K562 (cell line): ENCODE results near the gene CD52. TPM values are rescaled to one million over a fixed set of nuclear protein-coding genes. Genes with fewer than 3 reads are reported as not detected.
A peak's percentile ranks its signal among the peaks of the same experiment; 100 is the strongest.

Experiments
- ATAC-seq: fragments of 200-7000 bp; cut with Tn5 transposase; 3 replicates; pipeline ENCODE4 v1.9.1; 2020; ENCODE audit warnings: moderate library complexity
- BruUV-seq: library from RNA; stranded (reverse); fragments of 400-500 nt; replicated peaks from 2 replicates; lab custom pipeline; 2021; lab: Mats Ljungman, UMichigan
- CTCF ChIA-PET: fragments of 300-600 bp; formaldehyde crosslinking; extraction: SDS; loops from one replicate; lab custom pipeline; 2021; ENCODE audit warnings: low intra/inter-chr PET ratio; lab: Yijun Ruan, JAX
- POLR2A ChIA-PET: fragments of 300-600, 350-650 bp; sonication (Branson Sonifier 250); formaldehyde crosslinking; extraction: SDS; loops from one replicate; lab custom pipeline; 2021; ENCODE audit warnings: antibody characterized with exemption, inconsistent platforms; lab: Yijun Ruan, JAX
- DNase-seq, 4 experiments: peaks; one replicate each; pipeline versions ENCODE4 v3.0.0 to v3.0.0-alpha.2; 2011 to 2018; ENCODE audit warnings: low spot score in 3 of 4, mixed read lengths in 3 of 4; ENCODE audit errors: extremely low read depth in 1 of 4
- FAIRE-seq: peaks from 2 replicates; lab custom pipeline; 2011; peaks lifted over from hg19 to GRCh38; lab: Jason Lieb, UNC
- H2AFZ ChIP-seq: 2 replicates; pipeline ENCODE4 v1.6.0; 2011; ENCODE audit warnings: low read depth, low read length, control low read depth, inconsistent platforms
- H3K27ac ChIP-seq: fragments of 200-600 bp; 3 replicates; pipeline ENCODE4 v1.8.0; 2011; ENCODE audit warnings: low read depth, mild to moderate bottlenecking, control low read depth, inconsistent platforms, low read length, moderate library complexity, mixed read lengths; ENCODE audit errors: extremely low read depth
- H3K27me3 ChIP-seq, 2 experiments: fragments of 300-600 bp in 1 of 2; 2 replicates in 1 of 2; 3 replicates in 1 of 2; pipeline versions ENCODE4 v1.6.0 to v1.8.0; 2011; ENCODE audit warnings: inconsistent platforms in 2 of 2, low read length in 2 of 2, mild to moderate bottlenecking in 1 of 2, mixed read lengths in 1 of 2, moderate library complexity in 1 of 2; ENCODE audit not compliant: control insufficient read depth in 2 of 2, insufficient read depth in 2 of 2
- H3K36me3 ChIP-seq: fragments of 300-600 bp; 3 replicates; pipeline ENCODE4 v1.8.0; 2011; ENCODE audit warnings: mild to moderate bottlenecking, low read length, inconsistent platforms; ENCODE audit not compliant: control insufficient read depth, insufficient read depth
- H3K4me1 ChIP-seq, 2 experiments: fragments of 200-600 bp in 1 of 2; replicated peaks in 1 of 2; 2 replicates in 1 of 2; 3 replicates in 1 of 2; pipeline versions ENCODE4 v1.5.1 to v1.8.0; 2011; ENCODE audit warnings: inconsistent platforms in 2 of 2, low read length in 2 of 2, mild to moderate bottlenecking in 1 of 2, mixed read lengths in 1 of 2, moderate library complexity in 1 of 2; ENCODE audit not compliant: control insufficient read depth in 2 of 2, insufficient read depth in 2 of 2
- H3K4me2 ChIP-seq: 2 replicates; pipeline ENCODE4 v1.6.1; 2011; ENCODE audit warnings: low read length, control low read depth, inconsistent platforms, mixed read lengths; ENCODE audit not compliant: insufficient read depth
- H3K4me3 ChIP-seq: fragments of 200-600 bp; sonication (generic), shearing (Covaris generic); 2 replicates; pipeline ENCODE4 v1.5.1; 2016; ENCODE audit warnings: control low read depth, inconsistent platforms
- H3K79me2 ChIP-seq: fragments of 200-600 bp; 3 replicates; pipeline ENCODE4 v1.8.0; 2011; ENCODE audit warnings: low read length, inconsistent platforms; ENCODE audit not compliant: control insufficient read depth, insufficient read depth
- H3K9ac ChIP-seq, 2 experiments: 2 replicates each; pipeline versions ENCODE4 v1.6.0 to v1.6.1; 2011; ENCODE audit warnings: low read depth in 2 of 2, low read length in 2 of 2, control low read depth in 1 of 2, inconsistent platforms in 1 of 2, mild to moderate bottlenecking in 1 of 2, mixed read lengths in 1 of 2; ENCODE audit not compliant: insufficient read depth in 1 of 2
- H3K9me1 ChIP-seq: one replicate; pipeline ENCODE4 v1.6.0; 2011; ENCODE audit warnings: inconsistent platforms, mild to moderate bottlenecking, low read length, moderate library complexity; ENCODE audit not compliant: control insufficient read depth, insufficient read depth
- H3K9me3 ChIP-seq: replicated peaks from 2 replicates; pipeline ENCODE4 v1.5.1; 2011; ENCODE audit warnings: low read depth, low read length, inconsistent platforms; ENCODE audit not compliant: control insufficient read depth, insufficient read depth
- H4K20me1 ChIP-seq: replicated peaks from 2 replicates; pipeline ENCODE4 v1.6.1; 2011; ENCODE audit warnings: low read length, inconsistent platforms, mixed read lengths; ENCODE audit not compliant: control insufficient read depth, insufficient read depth
- BCOR ChIP-seq: fragments of 450-650 bp; IDR thresholded peaks from 2 replicates; pipeline ENCODE4 v1.6.1; 2016
- CXXC5 ChIP-seq: fragments of 250-450 bp; sonication (Bioruptor Pico); IDR thresholded peaks from 2 replicates; pipeline ENCODE4 v1.8.0; 2022; ENCODE audit warnings: inconsistent platforms, mild to moderate bottlenecking, moderate library complexity
- ETV1 ChIP-seq: fragments of 450-650 bp; conservative IDR thresholded peaks from 2 replicates; pipeline ENCODE4 v1.6.1; 2016; ENCODE audit warnings: missing genetic modification characterization, control low read depth, low read depth, missing compliant biosample characterization
- GABPB1 ChIP-seq: sonication (generic); formaldehyde crosslinking; IDR thresholded peaks from 2 replicates; pipeline ENCODE4 v1.8.0; 2022; ENCODE audit warnings: mild to moderate bottlenecking, missing genetic modification reagents
- HOXB6 ChIP-seq: fragments of 250-450 bp; sonication (Bioruptor Pico); IDR thresholded peaks from 2 replicates; pipeline ENCODE4 v1.5.1; 2022; ENCODE audit warnings: mild to moderate bottlenecking, borderline replicate concordance
- KLF16 ChIP-seq: IDR thresholded peaks from 2 replicates; pipeline ENCODE4 v1.6.1; 2016; ENCODE audit warnings: antibody characterized with exemption
- MEIS2 ChIP-seq: fragments of 450-650 bp; IDR thresholded peaks from 2 replicates; pipeline ENCODE4 v1.6.1; 2014; ENCODE audit warnings: mild to moderate bottlenecking; ENCODE audit not compliant: partially characterized antibody
- POLR2G ChIP-seq: fragments of 200-400 bp; formaldehyde crosslinking; IDR thresholded peaks from 2 replicates; pipeline ENCODE4 v1.6.1; 2017; ENCODE audit warnings: low read depth, mild to moderate bottlenecking, antibody characterized with exemption, low read length, moderate library complexity
- THRB ChIP-seq: fragments of 450-650 bp; formaldehyde crosslinking; conservative IDR thresholded peaks from 2 replicates; pipeline ENCODE4 v1.4.0; 2022; ENCODE audit warnings: mild to moderate bottlenecking, missing genetic modification characterization
- ZC3H4 ChIP-seq: sonication (generic); formaldehyde crosslinking; IDR thresholded peaks from 2 replicates; pipeline ENCODE4 v1.9.0; 2021; ENCODE audit warnings: missing genetic modification reagents, borderline replicate concordance
- ZNF707 ChIP-seq: fragments of 250-450 bp; sonication (Bioruptor Pico); conservative IDR thresholded peaks from 2 replicates; pipeline ENCODE4 v1.8.0; 2022; ENCODE audit warnings: inconsistent platforms, mild to moderate bottlenecking, moderate library complexity
- WGBS: fragments of 100-300 bp; shearing (Covaris generic); methylation state at CpG from one replicate; pipeline ENCODE4 v1.1.6; 2016; ENCODE audit warnings: low coverage, mixed read lengths; ENCODE audit not compliant: insufficient coverage; ENCODE audit errors: missing lambda C conversion rate; 5-methylcytosine and 5-hydroxymethylcytosine counted together
- in situ Hi-C: fragments of 300-500 bp; cut with MboI; formaldehyde crosslinking; loops from 4 replicates; pipeline ENCODE4 v1.15.0; 2018; ENCODE audit warnings: inconsistent platforms, mixed read lengths
- intact Hi-C: fragments of 100-400 bp; cut with micrococcal nuclease; formaldehyde crosslinking; loops from 2 replicates; pipeline ENCODE4 v1.14.2; 2022
- polyA plus RNA-seq, 8 experiments: library from polyadenylated mRNA; depleted of rRNA in 4 of 8; stranded (reverse) in 5 of 8; unstranded in 3 of 8; fragments of >200 nt; fragmentation: Nextera tagmentation in 2 of 8; fragmentation: Illumina TruSeq in 1 of 8; extraction: Ambion mirVana in 2 of 8; extraction: Trizol in 1 of 8; gene quantifications; 2 replicates each; pipeline versions ENCODE4 v1.2.1 to v1.2.3, GENCODE V29; 2011 to 2014; ENCODE audit warnings: inconsistent platforms in 1 of 8, missing spikeins in 1 of 8
- total RNA-seq, 7 experiments: library from RNA; depleted of rRNA in 6 of 7; stranded (reverse); fragments of >200 nt in 6 of 7; fragmentation: Illumina TruSeq in 2 of 7; extraction: Trizol in 2 of 7; gene quantifications; 2 replicates each; pipeline versions ENCODE4 v1.2.1 to v1.2.3, GENCODE V29; 2011 to 2021; ENCODE audit warnings: low replicate concordance in 1 of 7
- TF ChIP-seq, protein P1 (sequence below): fragments of 450-650 bp; formaldehyde crosslinking; IDR thresholded peaks from 2 replicates; pipeline ENCODE4 v1.4.0; 2020; ENCODE audit warnings: mild to moderate bottlenecking, moderate library complexity

Gene CD52
- total and polyA plus RNA-seq, 9 of the 15 experiments (the other 6 are each of a cell fraction or from before 2014, with no cell fraction given), result 34.9 to 488 (median 173) TPM

GRCh38 chr1:26314501-26314900 is 3.3 kb upstream of the CD52 start:
- intact Hi-C loops, result no loop called here
- 67% methylated on average over 5 of the region's 5 CpGs for WGBS
- no peak overlapping the region for H2AFZ ChIP-seq

GRCh38 chr1:26315874-26316850 is 1.6 kb upstream of the CD52 start:
- intact Hi-C loops (no loop called here), in situ Hi-C loops (no loop called here)
- no peaks in the 10 kb centered on the region for H3K9me1 ChIP-seq
- H3K4me3 ChIP-seq, result no peak overlapping the region
- peaks cover 47 to 56% of the 10 kb centered on the region in 2 experiments for H3K4me1 ChIP-seq
- 67% methylated on average over 5 of the region's 8 CpGs for WGBS
- POLR2A ChIA-PET, result interaction anchor here (0.7 to 1.6 kb wide), 5 partner anchors 9 to 19 kb away, joined by 3 to 7 read pairs (median 3); no protein-coding TSS in a partner anchor
- DNase-seq (peak in 2 of 4 experiments; percentile 34 to 46), ATAC-seq (no peak), FAIRE-seq (no peak)
- H3K27ac ChIP-seq, result peak overlapping the region; percentile 49
- BruUV-seq, result no TSS peak
- H3K36me3 ChIP-seq, result peaks cover 4% of the 10 kb centered on the region; the same call in 1 of the 3 replicates
- H4K20me1 ChIP-seq, result no peaks in the 10 kb centered on the region
- no peaks in the 10 kb centered on the region for H3K27me3 ChIP-seq
- no peaks in the 10 kb centered on the region for H3K9me3 ChIP-seq
- no peak overlapping the region for H3K4me2 ChIP-seq
- peak overlapping the region; percentile 8 to 77; a peak in 1 of 4 replicates for H3K9ac ChIP-seq
- H2AFZ ChIP-seq, result 0 out of 2 replicates have a peak overlapping the region, but pooled peaks have one; percentile 2
- peaks cover 2% of the 10 kb centered on the region; the same call in 1 of the 3 replicates for H3K79me2 ChIP-seq
- CTCF ChIA-PET, result interaction anchor here (0.7 kb wide), 1 partner anchor 38 kb away, joined by 6 read pairs; no protein-coding TSS in a partner anchor
- TF ChIP-seq, protein P1, sequence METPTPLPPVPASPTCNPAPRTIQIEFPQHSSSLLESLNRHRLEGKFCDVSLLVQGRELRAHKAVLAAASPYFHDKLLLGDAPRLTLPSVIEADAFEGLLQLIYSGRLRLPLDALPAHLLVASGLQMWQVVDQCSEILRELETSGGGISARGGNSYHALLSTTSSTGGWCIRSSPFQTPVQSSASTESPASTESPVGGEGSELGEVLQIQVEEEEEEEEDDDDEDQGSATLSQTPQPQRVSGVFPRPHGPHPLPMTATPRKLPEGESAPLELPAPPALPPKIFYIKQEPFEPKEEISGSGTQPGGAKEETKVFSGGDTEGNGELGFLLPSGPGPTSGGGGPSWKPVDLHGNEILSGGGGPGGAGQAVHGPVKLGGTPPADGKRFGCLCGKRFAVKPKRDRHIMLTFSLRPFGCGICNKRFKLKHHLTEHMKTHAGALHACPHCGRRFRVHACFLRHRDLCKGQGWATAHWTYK (CRISPR knock-in tag), result no peak
- TF ChIP-seq POLR2G, result no peak
- TF ChIP-seq ZC3H4, result no peak
- peak; percentile 24; the same call in 1 of the 2 replicates for TF ChIP-seq CXXC5
- no peak for TF ChIP-seq THRB (CRISPR knock-in tag)
- TF ChIP-seq ZNF707 (CRISPR knock-in tag), result no peak
- peak; percentile 75; the same call in 1 of the 2 replicates for TF ChIP-seq BCOR

More at GRCh38 chr1:26314501-26314900, 3.3 kb upstream of the CD52 start:
- BruUV-seq, result no TSS peak
- no peak overlapping the region for H3K4me2 ChIP-seq
- H3K27ac ChIP-seq, result no peak overlapping the region
- H3K27me3 ChIP-seq, result no peaks in the 10 kb centered on the region
- H3K9ac ChIP-seq, result no peak overlapping the region
- in situ Hi-C loops, result no loop called here
- TF ChIP-seq KLF16 (no peak), HOXB6 (CRISPR knock-in tag) (no peak), MEIS2 (no peak), GABPB1 (CRISPR knock-in tag) (no peak), ETV1 (tag) (no peak)
- H4K20me1 ChIP-seq, result no peaks in the 10 kb centered on the region
- ATAC-seq (no peak), FAIRE-seq (no peak), DNase-seq (no peak)
- ChIA-PET POLR2A (interaction anchor here (0.7 to 1.6 kb wide), 5 partner anchors 9 to 29 kb away, joined by 3 to 9 read pairs (median 5); no protein-coding TSS in a partner anchor), CTCF (no interaction called here)
- no peaks in the 10 kb centered on the region for H3K9me1 ChIP-seq
- H3K9me3 ChIP-seq, result no peaks in the 10 kb centered on the region
- no peaks in the 10 kb centered on the region for H3K36me3 ChIP-seq
- H3K79me2 ChIP-seq, result peaks cover 2% of the 10 kb centered on the region; the same call in 1 of the 3 replicates
- peaks cover 36 to 47% of the 10 kb centered on the region in 2 experiments for H3K4me1 ChIP-seq
- H3K4me3 ChIP-seq, result no peak overlapping the region
